Activated effector memory CD4-positive, alpha-beta T cell treated with Interleukin-2 at 50 U/mL for 16 hours (primary cell): ENCODE results near the gene RASA3.
"Not testable (repeated sequence)": the region's sequence is repeated elsewhere in the genome, so short reads cannot be mapped to it uniquely, and the experiment has no call there.

ENCODE experiments used
- DNase-seq: peaks from one replicate; pipeline ENCODE4 v3.0.0-alpha.2; 2020

The RASA3 gene

DNA sequence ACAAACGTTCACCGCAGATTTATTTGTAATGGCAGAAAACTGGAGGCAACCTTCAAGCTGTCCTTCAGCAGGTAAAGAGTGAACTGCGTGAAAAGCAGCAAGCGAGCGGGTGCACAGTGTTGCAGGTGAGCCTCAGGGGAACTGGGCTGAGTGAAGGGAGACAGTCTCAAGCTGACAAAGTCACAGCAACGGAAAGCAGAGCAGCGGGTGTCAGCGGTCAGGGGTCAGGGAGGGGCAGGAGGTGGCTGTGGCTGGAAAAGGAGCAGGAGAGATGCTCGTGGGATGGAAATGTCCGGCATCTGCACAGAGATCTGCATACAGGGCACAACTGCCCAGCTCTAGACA is 8.5 kb upstream of the RASA3 start:
- peak; percentile 53 for DNase-seq

DNA sequence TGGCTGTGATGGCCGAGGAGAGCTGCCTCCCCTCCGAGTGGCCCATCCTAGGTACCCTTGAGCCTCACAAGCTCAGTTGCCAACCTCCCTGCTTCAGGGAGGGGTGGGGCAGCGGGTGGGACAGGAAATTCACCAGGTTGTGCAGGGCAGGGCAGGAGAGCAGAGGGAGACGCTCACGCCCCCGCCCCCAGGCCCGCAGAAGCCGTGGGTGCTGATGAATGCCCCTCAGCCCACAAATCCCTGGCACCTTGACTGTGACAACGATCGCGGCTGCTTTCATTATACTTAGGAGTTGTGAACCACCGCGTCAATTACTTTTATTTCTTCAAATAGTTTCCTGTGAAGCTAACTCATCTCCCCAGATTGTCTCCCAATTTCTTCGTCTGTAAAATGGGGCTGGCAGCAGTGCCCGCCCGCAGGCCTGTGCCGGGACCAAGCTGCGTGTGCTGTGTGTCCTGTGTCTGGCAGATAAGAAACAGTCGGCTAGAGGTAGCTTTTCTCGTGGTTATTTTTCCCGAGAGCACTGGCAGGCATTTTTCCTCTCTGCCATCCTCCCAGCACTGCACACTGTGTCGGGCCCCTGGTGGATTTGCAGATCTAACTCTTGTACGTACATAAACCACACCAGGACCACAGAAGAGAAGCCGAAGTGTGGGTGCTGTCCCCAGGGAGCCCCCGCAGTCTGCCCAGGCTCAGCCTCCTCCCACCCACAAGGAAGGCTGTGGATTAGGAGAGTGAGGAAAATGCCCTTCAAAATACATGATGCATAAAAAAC is 7.9 kb upstream of the RASA3 start:
- DNase-seq: peak; percentile 42

DNA sequence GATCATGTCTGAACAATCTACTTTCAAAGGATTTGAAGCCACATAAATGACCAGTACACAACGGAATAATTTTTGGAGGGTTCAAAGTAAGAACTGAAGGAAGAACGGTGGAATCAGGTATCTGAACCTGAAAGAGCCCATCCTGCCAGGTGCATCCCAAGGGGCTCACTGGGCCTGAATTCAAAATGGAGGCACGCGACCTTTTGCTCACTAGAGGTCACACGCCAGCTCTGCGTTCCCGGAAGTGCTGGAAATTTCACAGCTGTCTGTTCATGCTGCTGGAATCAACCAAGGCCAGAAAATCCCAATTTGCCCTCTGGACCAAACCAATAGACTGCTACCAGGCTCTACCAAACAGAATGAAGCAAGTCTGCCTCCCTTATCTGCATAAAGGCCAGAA is 4.2 kb upstream of the RASA3 start:
- DNase-seq: no peak

DNA sequence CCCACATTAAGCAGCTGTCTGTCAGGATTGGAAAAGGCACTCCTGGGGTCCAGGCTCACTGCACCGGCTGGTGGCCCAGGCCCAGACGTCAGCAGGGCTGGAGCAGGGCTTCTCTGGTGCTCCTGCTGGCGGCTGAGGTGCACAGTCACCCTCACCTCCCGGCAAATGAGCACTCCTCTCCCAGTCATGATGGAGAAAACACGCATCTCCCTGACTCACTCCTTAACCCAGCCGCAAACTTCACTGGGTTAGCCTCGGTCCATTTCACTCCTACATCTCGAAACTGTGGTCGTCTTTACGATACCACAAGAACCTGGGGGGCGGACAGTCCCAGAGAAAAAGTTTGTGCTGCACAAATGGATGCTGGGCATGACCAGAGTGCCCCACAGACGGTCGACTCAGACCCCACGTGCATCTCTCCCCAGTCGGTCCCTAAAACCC is 3.3 kb upstream of the RASA3 start:
- DNase-seq: no peak

DNA sequence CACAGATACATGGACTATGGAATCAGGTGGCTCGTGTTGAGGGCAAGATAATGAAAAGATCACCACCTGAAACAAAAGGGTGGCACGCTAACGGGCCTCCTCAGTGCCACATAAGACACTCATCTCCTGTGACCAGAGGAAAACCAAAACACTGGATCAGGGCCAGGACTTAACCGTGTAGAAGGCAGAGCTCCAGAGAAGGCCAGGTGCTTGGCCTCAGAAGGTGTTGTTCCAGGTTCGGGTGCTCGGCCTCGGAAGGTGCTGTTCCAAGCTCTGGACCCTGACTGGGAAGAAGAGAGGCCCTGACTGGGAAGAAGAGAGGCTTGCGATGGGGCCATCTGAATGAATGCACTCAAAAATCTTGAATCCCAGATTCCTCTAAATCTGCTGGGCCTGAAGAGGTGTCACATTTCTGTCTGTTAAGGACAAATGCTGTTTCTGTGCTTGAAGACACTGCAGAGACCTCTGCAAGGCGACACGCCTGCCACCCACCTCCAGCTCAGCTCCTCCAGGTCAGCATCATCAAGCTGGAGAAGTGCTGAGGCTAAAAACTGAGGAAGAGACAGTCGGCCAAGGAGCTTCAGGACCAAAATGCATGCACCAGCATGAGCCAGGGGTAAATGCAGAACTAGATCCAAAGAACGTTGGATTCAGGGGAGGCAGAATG is 2.7 kb upstream of the RASA3 start:
- no peak for DNase-seq

DNA sequence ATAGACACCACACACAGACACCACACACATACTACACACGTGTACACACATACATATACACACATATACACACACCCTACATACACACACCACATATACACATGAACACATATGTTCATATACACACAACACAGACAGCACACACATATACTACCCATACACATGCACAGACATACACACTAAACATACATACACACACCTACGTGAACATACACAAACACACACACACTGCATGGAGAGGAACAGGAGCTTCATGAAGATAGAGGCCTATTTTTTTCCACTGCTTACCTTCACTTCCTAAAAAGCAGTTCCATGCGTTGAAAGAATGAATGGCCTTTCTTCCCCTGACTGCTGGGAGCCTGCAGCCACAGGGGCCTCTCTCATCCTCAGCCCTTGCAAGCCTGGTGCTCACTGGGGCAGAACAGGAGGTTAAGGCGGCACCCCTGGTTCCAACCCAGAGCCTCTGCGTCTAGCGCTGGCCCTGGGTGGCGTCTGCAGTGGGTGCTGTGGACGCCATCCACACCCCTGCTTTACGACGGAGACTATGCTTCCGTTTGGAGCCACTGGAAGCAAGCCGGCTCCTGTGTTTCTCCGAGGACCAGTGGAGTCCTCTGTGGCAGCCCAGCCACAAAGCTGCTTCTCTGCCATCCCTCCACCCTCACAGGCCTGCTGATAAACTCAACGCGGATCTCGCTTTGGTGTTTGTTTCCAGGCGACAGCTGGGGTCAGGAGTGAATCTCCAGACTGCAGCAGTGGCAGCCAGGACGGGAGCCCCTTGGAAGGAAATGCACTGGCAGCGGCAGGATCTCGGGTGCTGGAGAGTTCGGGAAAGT is 1.9 kb upstream of the RASA3 start:
- no peak for DNase-seq

DNA sequence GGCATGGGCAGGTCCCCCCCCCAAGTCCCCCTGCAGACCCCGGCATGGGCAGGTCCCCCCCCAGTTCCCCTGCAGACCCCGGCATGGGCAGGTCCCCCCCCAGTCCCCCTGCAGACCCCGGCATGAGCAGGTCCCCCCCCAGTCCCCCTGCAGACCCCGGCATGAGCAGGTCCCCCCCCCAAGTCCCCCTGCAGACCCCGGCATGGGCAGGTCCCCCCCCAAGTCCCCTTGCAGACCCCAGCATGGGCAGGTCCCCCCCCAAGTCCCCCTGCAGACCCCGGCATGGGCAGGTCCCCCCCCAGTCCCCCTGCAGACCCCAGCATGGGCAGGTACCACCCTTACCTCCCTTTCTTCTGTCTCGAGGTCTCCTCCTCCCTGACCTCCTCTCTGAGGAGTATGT is 1.1 kb upstream of the RASA3 start:
- not testable (repeated sequence) for DNase-seq

DNA sequence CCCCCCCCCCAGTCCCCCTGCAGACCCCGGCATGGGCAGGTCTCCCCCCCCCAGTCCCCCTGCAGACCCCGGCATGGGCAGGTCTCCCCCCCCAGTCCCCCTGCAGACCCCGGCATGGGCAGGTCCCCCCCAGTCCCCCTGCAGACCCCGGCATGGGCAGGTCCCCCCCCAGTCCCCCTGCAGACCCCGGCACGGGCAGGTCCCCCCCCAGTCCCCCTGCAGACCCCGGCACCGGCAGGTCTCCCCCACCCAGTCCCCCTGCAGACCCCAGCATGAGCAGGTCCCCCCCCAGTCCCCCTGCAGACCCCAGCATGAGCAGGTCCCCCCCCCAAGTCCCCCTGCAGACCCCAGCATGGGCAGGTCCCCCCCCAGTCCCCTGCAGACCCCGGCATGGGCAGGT is 703 bp upstream of the RASA3 start:
- not testable (repeated sequence) for DNase-seq

DNA sequence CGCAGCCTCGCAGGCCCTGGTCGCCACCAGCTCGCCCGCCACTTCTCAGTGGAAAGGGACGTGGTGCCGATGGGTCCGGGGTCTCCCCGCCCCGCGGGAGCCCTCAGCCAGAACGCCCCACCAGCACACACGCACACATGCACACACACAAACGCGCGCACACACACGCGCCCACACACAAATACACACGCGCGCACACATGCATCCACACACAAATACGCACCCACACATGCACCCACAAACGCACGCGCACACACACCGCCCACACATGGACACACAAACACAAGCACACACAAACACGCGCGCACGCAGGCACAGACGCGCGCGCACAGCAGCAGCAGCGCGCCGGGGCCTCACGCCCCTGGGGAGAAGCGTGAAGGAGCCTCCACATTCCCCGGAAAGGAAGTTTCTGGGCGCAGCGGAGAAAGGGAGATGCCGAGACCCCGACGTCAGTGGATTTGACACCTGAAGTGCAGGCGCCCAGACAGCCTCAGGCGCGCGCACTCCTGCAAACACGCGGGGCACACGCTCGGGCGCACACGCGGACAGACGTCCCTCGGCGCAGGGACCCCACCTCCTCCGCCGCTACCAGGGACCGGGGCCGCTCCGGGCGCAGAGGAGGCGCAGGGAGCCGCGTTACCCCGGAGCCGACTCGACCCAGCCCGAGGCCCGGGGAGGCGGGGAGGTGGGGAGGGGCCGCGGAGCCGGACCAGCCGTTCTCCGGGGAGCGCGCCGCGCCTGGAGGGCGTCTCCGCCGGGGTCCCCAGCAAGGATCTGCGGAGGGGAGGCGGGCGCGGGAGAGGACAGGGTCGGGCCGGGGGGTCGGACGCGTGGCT is 622 bp downstream of the RASA3 start:
- peak; percentile 26 for DNase-seq

DNA sequence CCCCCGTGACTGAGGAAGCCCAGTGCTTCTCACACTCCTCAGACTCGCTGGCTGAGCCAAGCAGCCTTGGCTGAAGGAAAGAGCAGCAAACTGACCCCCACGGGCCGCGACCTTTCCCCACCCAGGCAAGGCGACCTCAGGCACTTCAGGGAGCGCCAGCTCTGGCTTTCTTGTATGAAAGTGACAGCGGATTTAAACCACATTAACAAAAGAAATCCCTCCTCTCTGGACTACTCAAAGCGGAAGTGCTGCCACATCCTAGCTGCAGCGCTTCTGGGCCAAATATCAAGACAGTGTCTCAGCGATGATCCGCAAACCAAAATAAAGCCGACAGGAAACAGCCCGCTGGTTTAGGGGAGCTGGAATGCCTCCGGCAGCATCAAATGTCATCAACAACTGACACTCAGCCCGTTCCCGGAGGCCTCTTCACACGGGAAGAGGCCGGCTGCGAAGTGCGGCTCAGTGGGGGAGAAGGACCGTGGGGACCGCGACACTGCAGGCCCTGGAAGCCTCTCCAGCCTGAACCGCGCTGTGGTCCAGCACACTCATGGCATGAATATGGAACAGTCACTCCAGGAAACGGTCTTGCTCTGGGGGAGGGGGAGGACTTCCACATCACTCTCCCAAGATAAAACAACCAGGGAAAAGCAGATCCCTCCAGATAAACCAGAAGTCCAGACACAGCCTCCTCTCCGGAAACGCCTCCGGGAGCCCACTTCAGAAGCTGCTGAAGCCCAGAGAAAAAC is 1.4 kb downstream of the RASA3 start:
- DNase-seq: peak; percentile 68

DNA sequence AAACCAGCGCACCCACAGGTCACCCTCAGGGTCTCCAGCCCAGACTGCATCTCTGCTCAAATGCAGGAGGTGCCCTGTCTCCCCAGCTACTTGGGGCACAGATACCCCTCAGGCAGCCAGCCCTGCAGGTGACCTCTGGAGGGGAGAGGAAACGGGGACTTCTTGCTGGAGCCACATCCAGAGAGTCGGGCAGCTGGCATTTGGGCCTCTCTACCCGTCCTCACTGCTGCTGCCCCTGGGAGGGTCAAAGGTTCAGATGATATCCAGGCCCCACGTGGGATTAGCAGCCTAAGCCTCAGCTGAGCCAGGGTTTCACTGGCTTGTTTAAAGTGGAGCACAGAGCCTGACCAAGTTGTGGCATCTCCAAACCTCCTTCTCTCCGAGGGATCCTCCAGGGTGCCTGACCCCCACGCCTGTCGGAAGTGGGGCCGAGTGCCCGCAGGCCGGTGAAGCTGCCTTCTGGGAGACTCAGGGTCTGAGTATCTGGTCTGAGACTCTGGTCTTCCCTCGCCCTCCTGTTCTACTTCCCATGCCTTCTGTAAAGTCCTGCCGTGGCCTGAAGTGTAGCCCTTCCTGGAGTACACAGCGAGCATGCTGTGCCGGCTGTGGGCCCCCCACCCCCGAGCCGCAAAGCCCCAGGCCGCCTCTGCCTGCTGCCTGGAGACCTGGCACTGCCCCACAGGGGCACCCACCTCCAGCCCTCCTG is 2.1 kb downstream of the RASA3 start:
- no peak for DNase-seq

DNA sequence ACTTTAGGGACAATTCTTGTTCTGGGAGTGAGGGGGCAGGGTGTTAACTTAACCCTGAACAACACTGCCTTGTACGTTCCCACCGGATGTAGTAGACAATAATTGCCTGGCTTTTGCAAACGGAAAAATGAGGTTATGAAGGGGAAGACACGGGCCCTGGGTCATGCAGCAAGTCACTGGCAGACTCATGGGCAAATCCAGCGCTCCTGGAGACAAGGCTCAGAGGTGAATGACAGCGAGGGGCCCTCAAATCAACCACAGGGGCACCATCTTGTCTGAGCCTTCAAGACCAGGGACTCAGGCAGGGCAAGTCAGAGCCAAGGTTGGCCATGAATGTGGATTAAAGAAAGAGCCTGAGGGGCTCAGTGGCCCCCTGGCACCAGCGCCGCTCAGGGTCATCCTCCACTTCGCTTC is 2.8 kb downstream of the RASA3 start:
- DNase-seq: no peak

DNA sequence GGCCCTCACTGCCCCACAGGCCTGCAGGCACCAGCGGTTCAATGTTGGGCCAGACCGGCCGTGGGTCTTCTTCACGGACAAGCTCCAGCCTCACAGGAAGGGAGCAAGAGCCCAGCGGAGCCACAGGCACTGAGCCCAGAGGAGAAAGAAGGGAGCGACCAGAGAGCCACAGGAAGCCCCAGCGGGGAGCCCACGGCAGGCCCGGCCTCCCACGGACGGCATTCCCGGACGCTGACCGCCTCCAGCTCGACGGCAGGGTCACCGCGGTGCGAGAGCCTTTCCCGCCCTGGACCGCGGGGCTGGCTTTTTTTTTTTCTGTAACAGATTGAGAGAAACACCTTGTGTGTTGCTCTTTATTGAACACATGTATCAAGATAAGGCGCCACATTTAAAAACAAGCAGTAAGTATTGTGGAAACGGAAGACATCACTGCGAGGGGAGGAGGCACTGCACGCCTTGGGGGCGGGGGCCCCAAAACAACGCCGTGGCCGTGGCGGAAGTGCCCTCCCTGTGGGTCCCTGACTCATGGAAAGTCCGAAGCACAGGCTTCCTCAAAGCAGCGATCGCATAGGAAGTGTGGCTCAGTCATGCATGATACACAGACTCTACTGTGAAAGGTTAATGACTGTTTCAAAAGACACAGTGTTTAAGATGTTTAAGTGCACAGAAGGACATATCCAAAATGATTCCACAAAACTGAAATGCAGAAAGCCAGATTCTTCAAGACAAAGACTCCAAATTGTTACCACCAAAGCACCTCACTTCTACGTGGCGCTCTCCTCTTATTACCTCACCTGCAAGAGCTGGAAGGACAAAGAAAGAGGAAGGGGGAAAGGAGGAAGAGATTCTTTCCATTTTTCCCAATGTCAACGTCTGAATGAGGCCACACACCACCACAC is 3.5 kb downstream of the RASA3 start:
- peak; percentile 86 for DNase-seq

DNA sequence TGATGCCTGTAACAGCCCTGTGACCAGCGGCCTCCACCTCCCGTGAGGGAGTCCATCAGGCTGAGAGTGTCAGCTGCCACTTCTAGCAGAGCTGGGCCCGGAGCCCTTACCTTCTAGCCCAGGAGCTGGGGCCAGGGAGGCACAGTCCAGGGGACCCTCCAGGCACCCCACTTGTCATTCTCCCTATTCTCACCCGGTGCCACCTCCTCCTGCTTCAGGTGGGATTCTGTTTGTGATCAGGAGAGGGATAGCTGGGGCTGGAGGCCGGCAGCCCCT is 4.1 kb downstream of the RASA3 start:
- no peak for DNase-seq

DNA sequence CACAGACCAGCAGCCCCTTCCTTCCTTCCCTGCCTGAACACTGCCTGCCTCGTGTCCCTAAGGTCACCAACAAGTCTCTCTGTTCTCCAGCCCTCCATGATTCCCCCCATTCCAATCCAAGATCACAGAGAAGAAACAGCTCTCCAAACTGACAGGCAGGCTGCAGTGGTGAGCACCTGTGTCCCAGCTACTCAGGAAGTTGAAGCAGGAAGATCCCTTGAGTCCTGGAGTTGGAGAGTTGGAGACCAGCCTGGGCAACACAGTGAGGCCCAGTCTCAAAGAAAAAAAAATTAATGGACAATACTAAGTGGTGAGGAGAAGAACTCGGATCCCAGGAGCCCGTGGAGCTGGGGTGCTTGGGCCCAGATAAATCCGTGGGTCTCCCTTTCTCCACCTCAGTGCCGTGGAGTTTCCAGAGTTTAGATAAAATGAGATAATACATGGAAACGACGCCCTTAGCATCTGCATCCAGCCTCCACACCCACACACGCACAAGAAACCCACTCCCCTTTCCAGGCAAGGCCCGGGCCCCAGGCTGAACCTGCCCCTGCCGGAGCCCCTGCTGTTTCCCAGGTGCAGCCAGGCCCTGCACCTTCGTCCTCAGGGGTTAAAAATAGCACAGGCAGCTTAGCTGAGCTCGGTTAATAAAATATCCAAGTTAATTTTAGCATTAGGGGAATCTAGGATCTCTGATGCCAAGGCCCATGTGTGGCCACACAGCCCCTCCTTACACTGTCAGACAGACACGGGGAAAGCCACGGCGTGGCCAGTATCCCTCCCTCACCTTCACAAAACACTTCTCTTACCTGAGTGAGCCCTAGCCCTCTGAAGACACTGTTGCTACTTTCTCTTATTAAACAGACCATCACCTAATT is 4.7 kb downstream of the RASA3 start:
- no peak for DNase-seq

DNA sequence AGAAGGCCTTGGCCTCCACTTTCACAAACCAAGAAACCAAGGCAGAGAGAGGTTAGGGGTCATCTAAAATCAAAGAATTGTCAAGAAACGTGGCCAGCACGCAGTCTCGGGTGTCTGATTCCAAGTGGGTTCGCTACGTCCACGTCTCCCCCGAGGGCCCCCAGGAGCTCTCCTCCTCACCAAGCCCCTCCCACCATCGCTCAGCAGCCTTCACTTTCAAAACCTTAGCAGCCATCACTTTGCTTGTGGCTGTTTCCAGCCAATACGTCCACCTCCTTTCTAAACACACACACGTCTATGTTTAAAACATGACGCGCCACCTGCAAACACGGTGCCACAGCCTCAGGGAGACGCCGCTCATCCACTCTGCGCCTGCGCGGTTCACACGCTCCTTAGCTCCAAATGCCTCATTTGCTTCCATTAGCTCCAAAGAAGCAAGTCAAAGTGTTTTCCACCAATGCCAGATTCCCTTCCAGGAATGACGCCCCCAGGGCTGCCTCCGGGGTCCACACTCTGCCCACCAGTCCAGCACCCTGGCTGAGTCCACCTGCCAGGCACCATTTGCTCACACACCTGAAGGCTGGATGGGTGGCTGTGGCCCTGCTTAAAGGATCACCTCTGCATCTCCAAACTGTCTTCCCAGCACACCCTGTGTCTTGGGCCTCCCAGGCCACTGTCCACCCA is 5.5 kb downstream of the RASA3 start:
- DNase-seq: no peak

DNA sequence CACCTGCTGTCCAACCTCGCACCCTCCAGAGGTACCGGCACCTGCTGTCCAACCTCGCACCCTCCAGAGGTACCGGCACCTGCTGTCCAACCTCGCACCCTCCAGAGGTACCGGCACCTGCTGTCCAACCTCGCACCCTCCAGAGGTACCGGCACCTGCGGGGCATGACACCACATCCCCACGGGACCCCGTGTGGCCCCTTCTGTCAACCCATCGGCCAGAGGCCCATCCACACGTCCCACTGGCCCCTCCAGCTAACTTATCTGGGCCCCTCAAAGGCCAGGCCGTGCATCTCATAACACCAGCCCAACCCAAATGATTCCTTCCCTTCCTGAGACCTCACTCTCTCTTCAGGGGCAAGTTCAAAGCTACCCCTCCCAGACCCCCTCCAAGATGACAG is 6.3 kb downstream of the RASA3 start:
- not testable (repeated sequence) for DNase-seq

DNA sequence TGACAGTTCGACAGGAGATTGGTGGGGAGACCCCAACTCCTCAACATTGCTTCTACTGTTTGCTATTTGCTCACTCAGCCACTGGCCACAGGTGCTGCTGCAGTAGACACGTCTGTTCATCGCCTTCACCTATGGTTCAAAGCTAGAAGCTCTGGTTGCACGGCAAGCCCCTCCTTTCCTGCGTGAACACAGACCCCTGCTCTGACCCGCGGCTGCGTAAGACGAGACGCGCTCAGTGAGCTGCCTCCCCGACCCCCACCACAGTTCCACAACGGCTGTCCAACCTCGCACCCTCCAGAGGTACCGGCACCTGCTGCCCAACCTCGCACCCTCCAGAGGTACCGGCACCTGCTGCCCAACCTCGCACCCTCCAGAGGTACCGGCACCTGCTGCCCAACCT is 6.8 kb downstream of the RASA3 start:
- no peak for DNase-seq

DNA sequence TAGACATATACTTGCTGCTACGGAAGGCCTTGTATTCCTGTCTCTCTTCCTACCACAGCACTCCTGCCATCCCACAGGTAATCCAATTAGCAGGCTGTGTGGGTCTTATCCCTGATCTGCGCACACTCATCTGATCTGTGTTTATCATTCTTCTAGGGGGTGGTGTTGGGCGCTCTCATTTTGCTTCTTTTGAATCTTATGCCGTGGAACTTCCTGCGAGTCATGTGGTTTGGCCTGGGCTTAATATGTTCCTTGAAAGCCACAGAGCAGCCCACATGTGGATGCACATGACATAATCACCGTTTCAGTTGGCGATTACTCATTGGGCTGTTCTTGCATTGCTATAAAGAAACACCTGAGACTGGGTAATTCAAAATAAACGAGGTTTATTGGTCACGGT is 7.5 kb downstream of the RASA3 start:
- DNase-seq: peak; percentile 46
